BE2C (cell line): Measurements from ENCODE around the gene ZFC3H1.

Experiments
- DNase-seq: peaks from one replicate; pipeline ENCODE4 v3.0.0-alpha.2; 2020
- H3K27me3 ChIP-seq: fragments of 250-450 bp; sonication (Bioruptor Pico); 2 replicates; pipeline ENCODE4 v1.5.1; 2020; ENCODE audit warnings: mild to moderate bottlenecking
- H3K36me3 ChIP-seq: fragments of 250-450 bp; sonication (Bioruptor Pico); 2 replicates; pipeline ENCODE4 v1.5.1; 2020; ENCODE audit warnings: mild to moderate bottlenecking
- H3K4me1 ChIP-seq: fragments of 250-450 bp; sonication (Bioruptor Pico); 2 replicates; pipeline ENCODE4 v1.5.1; 2020
- H3K4me3 ChIP-seq: 2 replicates; pipeline ENCODE4 v1.5.1; 2011; ENCODE audit warnings: low read depth, low read length
- H3K9me3 ChIP-seq: fragments of 250-450 bp; sonication (Bioruptor Pico); 2 replicates; pipeline ENCODE4 v1.5.1; 2020
- TF ChIP-seq, protein P1 (sequence below): IDR thresholded peaks from 2 replicates; pipeline ENCODE4 v1.5.1; 2012; ENCODE audit warnings: mild to moderate bottlenecking, low read depth, low read length

ZFC3H1 gene

DNA sequence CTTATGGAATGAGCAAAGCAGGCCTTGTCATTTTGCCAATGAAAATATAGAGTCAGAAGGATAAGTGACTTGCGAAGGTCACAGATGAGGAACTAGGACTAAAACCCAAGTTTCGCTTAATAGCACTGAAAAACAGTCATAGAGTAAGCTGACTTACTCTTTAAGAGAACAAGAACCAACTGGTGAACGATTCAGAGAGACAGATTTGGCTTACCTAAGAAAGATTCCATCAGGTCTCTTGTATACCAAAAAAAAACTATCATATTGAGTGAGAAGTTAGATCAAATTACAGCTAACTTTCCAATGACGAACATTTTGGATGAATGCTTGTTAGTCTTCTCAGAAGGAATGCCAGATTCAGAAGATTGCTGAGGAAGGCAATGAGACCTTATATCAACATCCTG, 74.2 kb downstream of the ZFC3H1 start:
- no peak for DNase-seq
- no peak overlapping the region for H3K4me3 ChIP-seq
- H3K36me3 ChIP-seq: peaks cover 6% of the 10 kb centered on the region; the same call in 1 of the 2 replicates
- peaks cover 20% of the 10 kb centered on the region for H3K4me1 ChIP-seq
- no peaks in the 10 kb centered on the region for H3K27me3 ChIP-seq
- H3K9me3 ChIP-seq: no peaks in the 10 kb centered on the region
- TF ChIP-seq, protein P1, sequence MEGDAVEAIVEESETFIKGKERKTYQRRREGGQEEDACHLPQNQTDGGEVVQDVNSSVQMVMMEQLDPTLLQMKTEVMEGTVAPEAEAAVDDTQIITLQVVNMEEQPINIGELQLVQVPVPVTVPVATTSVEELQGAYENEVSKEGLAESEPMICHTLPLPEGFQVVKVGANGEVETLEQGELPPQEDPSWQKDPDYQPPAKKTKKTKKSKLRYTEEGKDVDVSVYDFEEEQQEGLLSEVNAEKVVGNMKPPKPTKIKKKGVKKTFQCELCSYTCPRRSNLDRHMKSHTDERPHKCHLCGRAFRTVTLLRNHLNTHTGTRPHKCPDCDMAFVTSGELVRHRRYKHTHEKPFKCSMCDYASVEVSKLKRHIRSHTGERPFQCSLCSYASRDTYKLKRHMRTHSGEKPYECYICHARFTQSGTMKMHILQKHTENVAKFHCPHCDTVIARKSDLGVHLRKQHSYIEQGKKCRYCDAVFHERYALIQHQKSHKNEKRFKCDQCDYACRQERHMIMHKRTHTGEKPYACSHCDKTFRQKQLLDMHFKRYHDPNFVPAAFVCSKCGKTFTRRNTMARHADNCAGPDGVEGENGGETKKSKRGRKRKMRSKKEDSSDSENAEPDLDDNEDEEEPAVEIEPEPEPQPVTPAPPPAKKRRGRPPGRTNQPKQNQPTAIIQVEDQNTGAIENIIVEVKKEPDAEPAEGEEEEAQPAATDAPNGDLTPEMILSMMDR: no peak

DNA sequence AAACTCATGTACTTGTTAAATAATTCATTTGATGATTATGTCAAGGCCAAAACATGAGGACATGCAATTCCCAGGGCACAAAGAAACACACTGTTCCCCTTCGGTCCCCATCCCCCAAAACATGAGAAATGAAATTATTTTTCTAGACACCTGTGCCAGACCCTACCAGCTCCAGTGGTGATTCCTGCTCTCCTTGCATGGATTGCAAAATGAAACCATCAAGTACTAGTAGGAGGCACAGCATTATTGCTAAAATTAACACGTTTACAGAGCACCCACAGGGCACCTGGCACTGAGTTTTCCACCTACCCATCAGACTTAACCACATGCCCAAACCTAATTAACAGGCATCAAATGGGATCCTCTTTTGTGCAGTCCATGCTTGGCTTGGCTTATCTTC, 76.6 kb downstream of the ZFC3H1 start:
- Histone ChIP-seq H3K36me3 (peaks cover 18% of the 10 kb centered on the region), H3K4me3 (no peak overlapping the region), H3K9me3 (no peaks in the 10 kb centered on the region), H3K27me3 (no peaks in the 10 kb centered on the region), H3K4me1 (peaks cover 27% of the 10 kb centered on the region)
- no peak for DNase-seq
- TF ChIP-seq, protein P1: no peak

DNA sequence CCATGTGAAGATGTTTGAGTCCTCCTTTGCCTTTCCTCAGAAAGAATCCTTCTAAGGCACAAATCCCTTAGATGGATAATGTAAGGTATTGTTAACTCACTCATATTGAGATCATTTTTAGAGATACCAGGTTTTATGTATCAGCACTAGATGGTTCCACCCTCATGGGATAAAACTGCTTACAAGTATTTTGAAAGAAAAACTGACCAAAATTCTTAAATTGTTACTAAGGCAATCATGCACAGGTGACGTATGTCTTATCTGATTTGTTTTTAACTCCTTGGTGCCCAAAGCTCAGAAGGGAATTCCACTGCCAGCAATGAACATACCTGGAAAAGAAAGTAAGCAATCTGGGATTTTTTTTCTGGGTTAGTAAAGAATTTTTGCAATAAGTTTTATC, 78.4 kb downstream of the ZFC3H1 start:
- H3K36me3 ChIP-seq: peaks cover 26% of the 10 kb centered on the region
- H3K27me3 ChIP-seq: no peaks in the 10 kb centered on the region
- TF ChIP-seq, protein P1: no peak
- DNase-seq: no peak
- no peak overlapping the region for H3K4me3 ChIP-seq
- peaks cover 22% of the 10 kb centered on the region for H3K4me1 ChIP-seq
- H3K9me3 ChIP-seq: no peaks in the 10 kb centered on the region

DNA sequence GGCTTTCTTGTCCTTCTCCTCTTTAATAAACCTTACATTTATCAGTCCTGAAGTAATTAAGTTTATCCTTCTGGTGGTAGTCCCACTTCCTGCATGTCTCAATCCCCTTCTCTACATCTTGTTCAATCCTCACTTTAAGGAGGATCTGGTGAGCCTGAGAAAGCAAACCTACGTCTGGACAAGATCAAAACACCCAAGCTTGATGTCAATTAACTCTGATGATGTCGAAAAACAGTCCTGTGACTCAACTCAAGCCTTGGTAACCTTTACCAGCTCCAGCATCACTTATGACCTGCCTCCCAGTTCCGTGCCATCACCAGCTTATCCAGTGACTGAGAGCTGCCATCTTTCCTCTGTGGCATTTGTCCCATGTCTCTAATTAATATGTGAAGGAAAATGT, 79.3 kb downstream of the ZFC3H1 start:
- H3K9me3 ChIP-seq: no peaks in the 10 kb centered on the region
- TF ChIP-seq, protein P1: no peak
- H3K36me3 ChIP-seq: peaks cover 28% of the 10 kb centered on the region
- H3K4me1 ChIP-seq: peaks cover 25% of the 10 kb centered on the region
- no peaks in the 10 kb centered on the region for H3K27me3 ChIP-seq
- DNase-seq: peak; percentile 39
- no peak overlapping the region for H3K4me3 ChIP-seq

DNA sequence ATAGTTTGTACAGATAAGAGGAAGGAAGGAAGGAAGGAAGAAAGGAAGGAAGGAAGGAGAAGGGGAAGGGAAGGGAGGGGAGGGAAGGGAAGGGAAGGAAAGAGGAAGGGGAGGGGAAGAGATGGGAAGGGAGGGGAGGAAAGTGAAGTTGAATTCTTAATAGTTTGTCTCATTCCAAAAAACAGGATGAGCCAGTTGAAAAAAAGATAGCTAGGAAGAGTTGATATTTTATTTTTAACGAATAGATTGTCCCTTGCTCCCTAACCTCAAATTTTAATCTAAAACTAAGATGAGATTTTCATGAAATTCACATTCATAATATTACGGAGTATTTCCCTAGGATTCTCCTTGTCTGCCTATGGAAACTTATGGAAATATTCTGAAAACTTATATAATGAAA, 80.7 kb downstream of the ZFC3H1 start:
- DNase-seq: no peak
- Histone ChIP-seq H3K4me3 (no peak overlapping the region), H3K27me3 (no peaks in the 10 kb centered on the region), H3K9me3 (no peaks in the 10 kb centered on the region), H3K36me3 (peaks cover 28% of the 10 kb centered on the region), H3K4me1 (peaks cover 35% of the 10 kb centered on the region)
- TF ChIP-seq, protein P1: no peak

DNA sequence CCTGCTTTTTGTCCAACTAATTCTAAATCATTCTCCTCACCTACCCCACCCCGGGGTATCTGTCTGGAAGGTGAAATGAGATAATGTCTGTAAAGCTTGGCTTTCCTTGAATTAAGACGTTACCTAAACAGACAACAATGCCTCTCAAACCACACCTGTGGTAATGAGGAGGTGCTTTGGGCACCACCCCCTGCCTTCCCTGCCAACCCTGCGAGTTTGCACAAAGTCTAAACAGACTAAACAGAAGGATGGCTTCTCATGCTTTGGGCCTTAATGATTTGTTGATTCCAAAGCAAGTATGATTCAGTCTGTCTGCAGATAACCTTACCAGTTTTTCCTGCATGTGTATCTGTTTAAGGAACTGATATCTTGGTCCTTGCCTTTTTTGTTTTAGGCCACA, 82.4 kb downstream of the ZFC3H1 start:
- TF ChIP-seq, protein P1: no peak
- no peak for DNase-seq

More for the DNA sequence above, 82.4 kb downstream of the ZFC3H1 start:
- Histone ChIP-seq H3K9me3 (no peaks in the 10 kb centered on the region), H3K27me3 (no peaks in the 10 kb centered on the region), H3K4me1 (peaks cover 42% of the 10 kb centered on the region), H3K4me3 (no peak overlapping the region), H3K36me3 (peaks cover 28% of the 10 kb centered on the region)
